ENCODE data around the gene PGK2. TPM values are rescaled to one million over a fixed set of nuclear protein-coding genes. Genes with fewer than 3 reads are reported as not detected.

Gene PGK2
- total RNA-seq, 1 experiment from 2014 or later: not detected

DNA sequence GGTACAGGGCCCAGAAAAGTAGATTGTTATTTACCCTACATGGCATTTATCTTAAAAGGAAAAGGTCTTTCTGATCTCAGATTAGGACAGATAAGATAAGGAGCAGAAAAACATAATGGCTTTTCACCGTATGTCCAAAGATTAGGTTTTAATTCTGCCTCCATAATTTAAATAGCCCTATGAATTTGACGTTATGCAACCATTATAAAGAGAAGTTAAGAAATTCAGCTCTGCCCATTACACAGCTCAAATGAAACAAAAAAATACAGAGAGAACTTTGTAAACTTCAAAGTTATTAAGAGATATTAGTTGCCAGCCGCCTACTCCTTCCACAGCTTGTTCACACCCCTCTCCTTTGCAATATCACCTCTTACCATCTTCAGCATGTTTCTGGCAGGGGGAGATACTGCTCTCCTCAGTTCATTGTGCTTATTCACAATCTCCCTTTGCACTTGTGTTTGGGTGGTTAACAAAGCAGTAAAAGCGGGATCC lies 51.0 kb downstream of the PGK2 start:
- DNase-seq (ENCODE audit: low read depth): no peak

Other genes starting within 250 kb of the PGK2 start
- gene C6orf141, start 236.6 kb downstream of the PGK2 start, total RNA-seq (2014; rRNA removed; shearing (Covaris generic)): 0.20 and 0.60 TPM in 2 replicates
- gene RHAG, start 150.4 kb downstream of the PGK2 start, total RNA-seq (2014; rRNA removed; shearing (Covaris generic)): not detected in 2 replicates
- not detected in 2 replicates for gene CRISP2, start 73.7 kb downstream of the PGK2 start, total RNA-seq (2014; rRNA removed; shearing (Covaris generic))
- not detected in 2 replicates for gene CRISP3, start 42.9 kb downstream of the PGK2 start, total RNA-seq (2014; rRNA removed; shearing (Covaris generic))
- not detected in 2 replicates for gene CRISP1, start 79.2 kb upstream of the PGK2 start, total RNA-seq (2014; rRNA removed; shearing (Covaris generic))
- not detected in 2 replicates for gene DEFB114, start 176.9 kb upstream of the PGK2 start, total RNA-seq (2014; rRNA removed; shearing (Covaris generic))
- not detected in 2 replicates for gene DEFB113, start 182.3 kb upstream of the PGK2 start, total RNA-seq (2014; rRNA removed; shearing (Covaris generic))
- not detected in 2 replicates for gene DEFB110, start 234.7 kb upstream of the PGK2 start, total RNA-seq (2014; rRNA removed; shearing (Covaris generic))

All from RPMI7951 (cell line).